GM21526 (cell line): Measurements from ENCODE around the gene PTPRG.

Source experiments
- ATAC-seq: cut with Tn5 transposase; IDR thresholded peaks from one replicate; pipeline ENCODE4 v1.9.1; 2021; ENCODE audit warnings: moderate library complexity; ENCODE audit not compliant: unreplicated experiment, low FRiP score

Gene PTPRG

DNA sequence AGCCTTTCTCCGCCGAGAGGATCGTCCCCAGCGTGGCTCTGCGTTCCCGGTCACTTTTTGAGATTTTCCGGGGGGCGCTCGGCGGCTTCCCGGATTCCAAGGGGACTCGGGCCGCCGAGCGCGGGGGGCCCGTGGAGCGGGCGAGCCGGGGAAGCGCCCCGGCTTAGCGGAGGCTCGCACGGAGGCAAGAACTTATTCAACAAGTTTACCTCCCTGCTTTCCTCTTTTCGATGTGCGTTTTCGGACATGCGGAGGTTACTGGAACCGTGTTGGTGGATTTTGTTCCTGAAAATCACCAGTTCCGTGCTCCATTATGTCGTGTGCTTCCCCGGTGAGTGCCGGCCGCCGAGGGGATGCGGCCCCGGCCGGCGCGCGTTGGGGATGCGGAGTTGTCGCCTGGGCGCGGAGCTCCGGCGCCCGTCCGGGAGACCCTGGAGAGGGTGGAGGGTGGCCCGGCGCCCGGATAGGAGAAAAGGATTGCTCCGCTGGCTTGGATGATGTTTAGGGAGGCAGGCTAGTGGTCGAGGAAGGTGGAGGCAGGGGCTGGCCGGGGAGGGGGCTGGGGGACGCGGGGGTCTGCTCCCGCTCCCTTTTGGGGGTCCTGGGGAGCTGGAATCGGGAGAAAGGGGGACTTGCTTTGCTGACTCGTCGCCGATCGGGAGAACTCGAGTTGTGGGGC lies 810 bp downstream of the PTPRG start:
- ATAC-seq: no peak

DNA sequence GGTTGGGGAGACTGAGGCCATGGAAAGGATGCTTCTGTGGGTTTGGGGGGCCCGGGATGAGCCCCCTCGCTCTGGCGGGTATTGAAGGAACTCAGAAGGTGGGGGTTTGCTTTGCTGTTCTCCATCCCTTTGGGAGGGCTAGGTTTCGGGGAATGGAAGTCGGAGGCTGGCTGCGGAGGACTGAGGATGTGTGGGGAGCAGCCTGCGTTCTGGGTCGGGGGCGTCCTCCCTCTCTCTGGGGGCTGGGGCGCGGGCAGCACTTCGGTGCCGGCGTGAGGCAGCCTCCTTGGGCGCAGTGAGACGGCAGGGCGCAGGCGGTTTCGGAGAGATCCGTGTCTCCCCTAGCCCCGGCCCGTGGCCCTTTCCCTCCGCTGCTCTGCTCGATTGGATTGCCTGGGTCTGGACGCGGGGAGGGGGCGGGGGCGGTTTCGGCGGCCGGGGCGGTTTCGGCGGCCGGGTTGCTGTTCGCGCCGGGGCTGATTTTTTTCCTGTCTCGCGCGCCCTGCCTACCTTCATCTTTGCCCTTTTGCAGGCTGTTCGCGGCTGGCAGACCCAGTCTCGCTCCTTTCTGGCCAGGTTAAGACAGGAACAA lies 1.4 kb downstream of the PTPRG start:
- ATAC-seq: no peak

DNA sequence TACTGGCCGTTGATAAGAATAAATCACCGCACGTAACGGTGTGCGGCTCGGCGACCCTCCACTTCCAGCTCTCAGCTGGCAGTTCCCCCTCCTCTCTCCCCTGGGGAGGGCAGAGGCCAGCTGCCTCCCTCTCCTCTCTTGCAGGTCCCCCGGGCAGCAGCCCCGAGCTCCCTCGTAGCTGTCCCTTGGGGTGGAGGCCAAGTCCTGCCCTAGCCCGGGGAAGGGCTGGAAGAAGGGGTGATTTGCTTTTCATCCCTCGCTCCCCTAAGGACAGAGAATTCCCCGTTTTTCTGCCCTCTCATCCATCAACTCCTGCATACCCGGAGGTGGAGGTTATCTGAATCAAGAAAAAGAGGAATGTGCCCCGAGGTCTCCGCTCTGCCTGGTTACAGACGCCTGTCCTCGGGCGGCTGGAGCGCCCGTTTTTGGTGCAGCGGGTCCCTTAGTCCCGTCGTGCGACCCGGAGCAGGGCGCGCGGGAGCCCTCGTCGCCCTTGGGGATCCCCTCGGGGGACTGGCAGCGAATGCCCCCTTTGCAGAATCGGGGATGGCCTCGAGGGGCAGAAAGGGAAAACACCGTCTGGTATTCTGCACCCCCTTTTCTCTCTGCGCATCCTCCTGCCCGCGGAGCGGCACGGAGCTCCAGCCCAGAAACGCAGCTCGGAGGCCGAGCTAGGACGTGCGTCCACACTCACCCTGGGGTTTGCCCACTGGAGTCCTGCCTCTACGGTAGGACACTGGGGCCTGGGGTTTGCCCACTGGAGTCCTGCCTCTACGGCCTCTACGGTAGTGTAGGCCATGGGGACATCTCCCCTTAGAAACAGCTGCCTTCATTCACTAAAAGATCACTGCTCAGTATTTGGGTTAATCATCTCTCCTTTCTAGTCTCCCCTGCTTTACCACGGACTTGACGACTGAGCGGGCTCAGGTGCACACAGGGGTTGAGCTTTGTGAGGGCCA lies 2.2 kb downstream of the PTPRG start:
- ATAC-seq: no peak

GRCh38 chr3:61564395-61565059 lies 3.2 kb downstream of the PTPRG start:
- ATAC-seq: no peak

- no peak for ATAC-seq
These were observed 4.2 kb downstream of the PTPRG start for GRCh38 chr3:61565569-61565968.

DNA sequence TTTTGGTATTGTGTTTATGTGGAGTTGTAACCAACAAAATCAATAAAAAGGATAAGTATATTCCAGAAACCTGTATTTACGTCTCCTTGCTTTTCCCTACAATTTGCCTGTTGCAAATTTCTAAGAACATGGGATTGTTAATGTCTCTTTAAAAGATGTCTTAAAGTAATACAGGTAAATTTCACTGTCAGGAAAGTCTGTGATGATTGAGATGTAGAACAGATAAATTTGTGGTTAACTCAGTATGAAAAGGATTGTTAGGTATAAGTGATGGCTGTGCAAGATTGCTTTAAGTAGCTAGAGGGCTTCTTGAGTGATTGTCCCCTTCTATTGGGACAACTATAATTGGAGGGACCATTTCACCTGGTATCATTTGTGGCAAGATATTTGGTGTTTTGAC lies 6.8 kb downstream of the PTPRG start:
- ATAC-seq: no peak

DNA sequence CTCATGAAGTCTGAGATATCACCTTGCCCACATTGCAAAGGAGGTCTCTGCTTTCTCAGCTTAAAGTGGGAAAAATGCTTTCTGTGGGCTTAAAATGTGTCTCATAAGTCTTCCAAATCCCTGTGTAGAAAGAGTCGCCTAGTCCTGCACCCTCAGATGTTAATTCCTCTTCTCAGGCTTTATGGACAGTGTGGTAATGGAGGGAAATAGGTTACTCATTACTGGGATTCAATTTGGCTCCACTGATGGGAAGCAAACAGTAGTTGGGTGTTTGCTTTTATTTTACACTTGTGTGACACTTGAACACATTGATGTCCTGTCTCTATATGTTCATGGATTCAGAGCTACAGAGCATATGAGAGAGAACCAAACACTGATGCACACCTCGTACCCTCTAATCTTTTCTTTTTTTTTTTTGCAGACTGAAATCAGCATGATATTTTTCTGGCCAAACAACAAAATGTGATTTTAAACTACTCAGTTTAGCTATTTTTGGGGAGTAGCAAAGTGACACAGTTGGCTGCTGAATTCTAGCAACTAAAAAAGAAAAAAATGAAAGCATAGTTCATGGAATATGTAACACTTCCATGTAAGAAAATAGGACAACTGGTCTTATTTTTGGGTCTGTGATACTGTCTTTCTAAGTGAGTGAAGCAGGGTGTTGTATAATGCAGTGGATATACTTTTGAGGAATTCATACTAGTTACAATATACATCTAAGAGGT lies 8.6 kb downstream of the PTPRG start:
- no peak for ATAC-seq

GRCh38 chr3:61570813-61571212 lies 9.4 kb downstream of the PTPRG start:
- ATAC-seq: no peak

DNA sequence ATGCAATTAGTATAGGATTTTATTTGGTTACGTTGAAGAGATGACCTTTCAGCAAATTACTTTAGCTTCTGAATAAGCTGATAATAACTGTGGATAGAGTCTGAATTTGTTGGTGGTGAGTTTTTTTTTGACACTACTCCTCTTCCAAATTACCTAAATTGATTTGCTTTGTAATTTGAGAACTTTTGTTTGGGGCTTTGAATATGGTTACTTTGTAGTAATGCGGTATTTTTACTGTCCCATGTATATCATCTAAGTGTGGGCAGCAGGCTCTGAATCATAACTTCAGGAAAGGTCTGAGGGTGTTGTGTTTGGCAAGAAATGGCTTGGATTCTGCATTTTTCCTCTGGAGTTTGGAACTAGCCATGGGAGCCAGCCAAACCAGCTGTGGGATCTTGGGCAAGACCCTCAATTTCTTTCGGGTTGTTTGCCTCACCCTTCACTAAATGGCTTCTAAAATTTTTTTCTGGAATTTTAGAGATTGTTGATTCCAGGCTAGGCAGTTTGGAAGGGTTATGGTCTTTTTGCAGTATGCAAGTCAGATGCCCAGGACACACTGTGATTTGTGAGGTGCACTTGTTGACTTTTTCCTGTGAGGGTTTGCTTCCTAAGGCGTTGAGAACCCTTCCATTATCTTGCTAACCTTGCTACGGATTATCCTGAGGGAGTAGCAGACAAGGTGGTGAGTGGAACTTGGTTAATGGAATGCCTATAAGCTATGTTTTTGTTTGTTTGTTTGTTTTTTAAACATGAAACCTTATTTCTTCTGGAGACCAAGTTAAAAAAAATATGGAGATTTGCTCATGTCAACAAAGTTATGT lies 10.4 kb downstream of the PTPRG start:
- ATAC-seq: no peak

DNA sequence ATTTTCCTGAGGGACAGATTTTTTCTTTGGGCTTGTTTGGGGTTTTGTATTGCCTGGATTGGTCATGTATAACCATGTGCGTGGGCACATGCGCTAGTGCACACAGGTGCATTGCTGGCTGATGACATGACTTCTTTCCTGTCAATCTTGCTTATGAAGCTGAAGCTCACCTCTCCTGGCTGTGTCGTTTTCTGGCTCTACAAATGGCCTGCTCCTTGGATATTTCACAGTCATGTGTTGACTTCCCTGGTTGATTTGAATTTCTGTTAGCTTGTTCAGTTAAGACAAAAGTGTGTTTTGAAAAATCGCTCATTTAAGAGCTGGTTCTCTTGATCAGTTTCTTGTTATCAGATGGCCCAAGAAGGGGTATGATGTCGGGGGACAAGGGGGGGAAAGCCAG lies 11.5 kb downstream of the PTPRG start:
- no peak for ATAC-seq

- ATAC-seq: no peak
These were observed 12.1 kb downstream of the PTPRG start for GRCh38 chr3:61573441-61573840.

DNA sequence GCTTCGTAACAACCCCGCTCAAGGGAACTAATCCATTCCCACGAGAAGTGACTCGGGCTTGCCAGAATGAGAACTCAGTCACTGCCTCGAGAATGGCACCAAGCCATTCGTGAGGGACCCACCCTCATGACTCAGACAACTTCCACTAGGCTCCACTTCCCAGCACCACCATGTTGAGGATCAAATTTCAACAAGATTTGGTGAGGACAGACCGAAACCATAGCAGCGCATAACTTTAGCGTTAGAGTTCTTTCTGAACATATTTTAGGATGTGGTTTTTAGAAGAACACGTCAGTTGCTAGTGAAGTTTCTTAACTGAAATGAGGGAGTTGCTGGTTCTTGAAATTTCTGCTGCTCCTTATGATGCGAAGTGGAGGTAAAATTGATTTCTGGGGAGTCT lies 13.5 kb downstream of the PTPRG start:
- ATAC-seq: no peak

- ATAC-seq: no peak
These were observed 14.5 kb downstream of the PTPRG start for GRCh38 chr3:61575893-61576292.

- no peak for ATAC-seq
These were observed 16.4 kb downstream of the PTPRG start for GRCh38 chr3:61577760-61578159.

DNA sequence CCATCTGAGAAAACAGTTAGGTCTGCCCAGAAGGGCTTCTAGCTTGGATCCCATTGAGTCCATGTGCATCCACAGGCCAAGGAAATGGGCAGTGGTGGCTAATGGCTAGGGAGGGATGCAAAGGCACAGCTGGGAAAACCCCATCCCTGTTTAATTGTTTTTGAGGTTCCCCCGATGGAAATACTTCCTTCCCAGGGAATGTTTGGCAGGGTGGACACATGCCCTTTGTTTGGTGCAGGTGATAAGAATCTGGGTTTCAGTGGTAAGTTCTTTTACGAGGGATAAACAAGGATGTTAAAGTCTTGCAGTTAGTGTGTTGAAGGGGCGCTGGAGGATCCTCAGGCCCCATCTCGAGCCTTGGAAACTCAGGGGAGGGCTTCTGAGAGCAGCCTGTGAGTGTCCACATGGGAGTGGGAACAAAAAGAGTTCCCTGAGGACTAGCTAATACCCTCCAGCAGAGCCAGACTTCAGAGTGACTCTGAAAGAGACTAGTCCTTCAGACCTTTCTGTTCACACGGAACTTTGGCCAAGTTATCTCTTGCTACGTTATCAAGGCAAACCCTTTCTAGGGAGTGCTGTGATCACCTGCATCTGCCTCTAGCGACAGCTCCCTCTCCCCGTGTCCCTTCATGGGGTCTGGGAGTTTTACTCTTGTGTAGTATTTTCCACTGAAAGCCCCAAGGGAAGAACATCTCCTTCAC lies 17.4 kb downstream of the PTPRG start:
- ATAC-seq: no peak

- ATAC-seq: no peak
These were observed 18.3 kb downstream of the PTPRG start for GRCh38 chr3:61579685-61580084.

DNA sequence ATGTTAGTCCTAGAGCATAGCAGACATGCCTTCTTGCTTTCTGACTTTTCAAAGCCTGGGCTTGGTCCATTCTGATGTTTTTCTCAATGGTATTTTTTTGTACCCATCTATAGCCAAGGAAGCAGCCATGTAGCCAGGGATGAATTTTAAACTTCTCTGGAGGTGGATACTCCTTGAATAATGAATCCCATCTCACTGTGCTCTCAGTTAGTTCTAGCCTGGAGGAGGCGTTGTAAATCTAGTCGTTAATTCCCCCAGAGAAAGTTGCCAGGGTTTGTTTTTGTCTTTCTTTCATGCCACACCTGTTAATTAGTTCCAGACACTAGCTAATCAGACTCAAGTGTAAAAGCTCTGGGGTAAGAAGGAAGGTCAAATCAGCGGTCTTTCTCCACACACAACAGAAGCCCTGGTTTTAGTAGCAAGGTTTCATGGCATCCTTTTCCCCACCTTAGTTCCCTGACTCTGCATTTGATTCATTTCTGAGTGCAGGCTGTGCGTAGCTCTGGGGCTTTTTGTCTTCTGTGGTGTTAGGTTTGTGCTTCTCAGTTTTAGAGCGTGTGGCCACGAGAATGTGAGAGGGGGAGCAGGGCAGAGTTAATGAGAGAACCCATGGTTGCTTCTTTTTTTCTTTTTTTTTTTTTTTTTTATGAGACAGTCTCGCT lies 19.7 kb downstream of the PTPRG start:
- no peak for ATAC-seq

- no peak for ATAC-seq
These were observed 20.9 kb downstream of the PTPRG start for GRCh38 chr3:61582287-61582686.
